GM21786 (cell line): ENCODE data around the gene CACFD1.

Experiments used
- ATAC-seq: cut with Tn5 transposase; IDR thresholded peaks from one replicate; pipeline ENCODE4 v1.9.1; 2021; ENCODE audit not compliant: unreplicated experiment

Gene CACFD1

GRCh38 chr9:133515615-133516255 lies 56.0 kb downstream of the CACFD1 start:
- ATAC-seq = no peak

- ATAC-seq = no peak
These were observed 56.6 kb downstream of the CACFD1 start for GRCh38 chr9:133516256-133516960.

- no peak for ATAC-seq
These were observed 57.2 kb downstream of the CACFD1 start for GRCh38 chr9:133516961-133517350.

GRCh38 chr9:133517711-133518110 lies 57.9 kb downstream of the CACFD1 start:
- no peak for ATAC-seq

- ATAC-seq = no peak
These were observed 58.4 kb downstream of the CACFD1 start for GRCh38 chr9:133518200-133518599.

GRCh38 chr9:133518706-133519449 lies 59.1 kb downstream of the CACFD1 start:
- ATAC-seq = no peak

- ATAC-seq = no peak
These were observed 59.9 kb downstream of the CACFD1 start for GRCh38 chr9:133519693-133520092.

- no peak for ATAC-seq
These were observed 60.5 kb downstream of the CACFD1 start for GRCh38 chr9:133520121-133520835.
